SK-N-SH (cell line): ENCODE data around the gene EEF2. TPM values are rescaled to one million over a fixed set of nuclear protein-coding genes. Genes with fewer than 3 reads are reported as not detected.

Experiments
- CTCF ChIA-PET: fragments of 300-600, 350-600 bp; formaldehyde crosslinking; extraction: SDS; loops from one replicate; lab custom pipeline; 2021; lab: Yijun Ruan, JAX
- POLR2A ChIA-PET: fragments of 350-600 bp; sonication (Branson Sonifier 250); formaldehyde crosslinking; extraction: SDS; loops from one replicate; lab custom pipeline; 2020; ENCODE audit warnings: antibody characterized with exemption, inconsistent platforms; lab: Yijun Ruan, JAX
- DNase-seq: peaks from one replicate; pipeline ENCODE4 v3.0.0; 2012
- H2AFZ ChIP-seq: fragments of 200-600 bp; sonication (generic); 2 replicates; pipeline ENCODE4 v1.8.1; 2016; ENCODE audit warnings: antibody characterized with exemption, mild to moderate bottlenecking, low read depth
- H3F3A ChIP-seq: fragments of 200-600 bp; sonication (generic); replicated peaks from 2 replicates; pipeline ENCODE3; 2016; ENCODE audit warnings: antibody characterized with exemption, mild to moderate bottlenecking; ENCODE audit not compliant: insufficient read depth
- H3K27ac ChIP-seq, 2 experiments: fragments of 200-500 bp in 1 of 2; fragments of 200-600 bp in 1 of 2; sonication (Bioruptor generic) in 1 of 2; sonication (generic), shearing (Covaris generic) in 1 of 2; 2 replicates each; pipeline versions ENCODE4 v1.5.1 to v1.6.1; 2014 to 2016; ENCODE audit warnings: low read depth in 2 of 2, inconsistent platforms in 1 of 2, low read length in 1 of 2, mild to moderate bottlenecking in 1 of 2, mixed read lengths in 1 of 2
- H3K27me3 ChIP-seq: fragments of 200-600 bp; sonication (generic), shearing (Covaris generic); 2 replicates; pipeline ENCODE4 v1.6.1; 2016; ENCODE audit warnings: mixed run types; ENCODE audit not compliant: insufficient read depth
- H3K36me3 ChIP-seq, 2 experiments: fragments of 200-500 bp in 1 of 2; fragments of 200-600 bp in 1 of 2; sonication (Bioruptor generic) in 1 of 2; sonication (generic) in 1 of 2; replicated peaks in 1 of 2; 2 replicates each; pipeline versions ENCODE3 to v1.5.1; 2014 to 2016; ENCODE audit warnings: low read length in 1 of 2, mild to moderate bottlenecking in 1 of 2; ENCODE audit not compliant: insufficient read depth in 2 of 2, control insufficient read depth in 1 of 2
- H3K4me1 ChIP-seq, 2 experiments: fragments of 200-500 bp in 1 of 2; fragments of 200-600 bp in 1 of 2; sonication (Bioruptor generic) in 1 of 2; sonication (generic), shearing (Covaris generic) in 1 of 2; 2 replicates each; pipeline versions ENCODE4 v1.5.1 to v1.6.1; 2014 to 2016; ENCODE audit warnings: low read depth in 1 of 2, low read length in 1 of 2, mixed run types in 1 of 2; ENCODE audit not compliant: insufficient read depth in 2 of 2, control insufficient read depth in 1 of 2
- H3K4me2 ChIP-seq: fragments of 200-600 bp; sonication (generic), shearing (Covaris generic); 2 replicates; pipeline ENCODE4 v1.6.1; 2017; ENCODE audit warnings: mixed run types
- H3K4me3 ChIP-seq, 2 experiments: fragments of 200-500 bp in 1 of 2; fragments of 200-600 bp in 1 of 2; sonication (Bioruptor generic) in 1 of 2; sonication (generic), shearing (Covaris generic) in 1 of 2; 2 replicates each; pipeline versions ENCODE4 v1.5.1 to v1.8.1; 2014 to 2016; ENCODE audit warnings: low read depth in 2 of 2, inconsistent platforms in 1 of 2, low read length in 1 of 2, mild to moderate bottlenecking in 1 of 2, mixed read lengths in 1 of 2, moderate library complexity in 1 of 2
- H3K79me2 ChIP-seq: fragments of 200-600 bp; sonication (generic); 2 replicates; pipeline ENCODE4 v1.8.1; 2017; ENCODE audit warnings: mild to moderate bottlenecking; ENCODE audit not compliant: insufficient read depth
- H3K9ac ChIP-seq: fragments of 200-600 bp; sonication (generic); 2 replicates; pipeline ENCODE4 v1.6.1; 2017; ENCODE audit warnings: mixed run types
- H3K9me2 ChIP-seq: fragments of 200-600 bp; sonication (generic); 2 replicates; pipeline ENCODE4 v1.6.1; 2017; ENCODE audit warnings: mixed run types
- H3K9me3 ChIP-seq: fragments of 200-600 bp; sonication (generic); 2 replicates; pipeline ENCODE4 v1.6.1; 2017; ENCODE audit warnings: mixed run types, mild to moderate bottlenecking, moderate library complexity
- H4K20me1 ChIP-seq: fragments of 200-600 bp; sonication (generic); 2 replicates; pipeline ENCODE4 v1.6.1; 2017; ENCODE audit warnings: mild to moderate bottlenecking, mixed run types; ENCODE audit not compliant: insufficient read depth
- EP300 ChIP-seq, 2 experiments: IDR thresholded peaks; 2 replicates each; pipeline versions ENCODE4 v1.4.0 to v1.6.1; 2012; ENCODE audit warnings: borderline replicate concordance in 1 of 2, low read depth in 1 of 2, low read length in 1 of 2
- FOXM1 ChIP-seq: IDR thresholded peaks from 2 replicates; pipeline ENCODE4 v1.4.0; 2012; ENCODE audit warnings: low read depth, mild to moderate bottlenecking
- MXI1 ChIP-seq: IDR thresholded peaks from 2 replicates; pipeline ENCODE4 v1.6.1; 2012; ENCODE audit warnings: mild to moderate bottlenecking, low read depth, low read length, improper control_type of control experiment
- NFIC ChIP-seq: IDR thresholded peaks from 2 replicates; pipeline ENCODE4 v1.4.0; 2012; ENCODE audit warnings: borderline replicate concordance
- POLR2AphosphoS5 ChIP-seq: IDR thresholded peaks from 2 replicates; pipeline ENCODE4 v1.6.1; 2012; ENCODE audit warnings: low read depth, low read length
- RAD21 ChIP-seq: IDR thresholded peaks from 2 replicates; pipeline ENCODE4 v1.6.1; 2012; ENCODE audit warnings: mild to moderate bottlenecking, low read length
- RFX5 ChIP-seq: IDR thresholded peaks from 2 replicates; pipeline ENCODE4 v1.6.1; 2012; ENCODE audit warnings: mild to moderate bottlenecking, improper control_type of control experiment, low read length
- SIN3A ChIP-seq: IDR thresholded peaks from 2 replicates; pipeline ENCODE4 v1.6.1; 2012; ENCODE audit warnings: low read depth, mild to moderate bottlenecking, low read length, moderate library complexity, borderline replicate concordance
- SMC3 ChIP-seq: IDR thresholded peaks from 2 replicates; pipeline ENCODE4 v1.6.1; 2012; ENCODE audit warnings: low read depth, low read length, improper control_type of control experiment
- TCF12 ChIP-seq: IDR thresholded peaks from 2 replicates; pipeline ENCODE4 v1.4.0; 2012
- TEAD4 ChIP-seq: IDR thresholded peaks from 2 replicates; pipeline ENCODE4 v1.4.0; 2012; ENCODE audit warnings: mild to moderate bottlenecking, borderline replicate concordance; ENCODE audit not compliant: insufficient read depth
- YY1 ChIP-seq: IDR thresholded peaks from 2 replicates; pipeline ENCODE4 v1.4.0; 2012; ENCODE audit warnings: low read depth, mild to moderate bottlenecking
- WGBS: methylation state at CpG from one replicate; pipeline ENCODE4 v1.1.6; 2017; ENCODE audit warnings: low lambda C conversion rate; 5-methylcytosine and 5-hydroxymethylcytosine counted together
- polyA plus RNA-seq, 3 experiments: library from polyadenylated mRNA; depleted of rRNA; stranded (reverse); fragments of >200 nt; gene quantifications; 2 replicates each; pipeline ENCODE4 v1.2.3, GENCODE V29; 2012
- TF ChIP-seq, protein P1 (sequence below): fragments of 200-600 bp; sonication (generic); IDR thresholded peaks from 2 replicates; pipeline ENCODE4 v1.6.1; 2017; ENCODE audit warnings: antibody characterized with exemption, mild to moderate bottlenecking, moderate library complexity
- TF ChIP-seq, protein P2 (sequence below): fragments of 150-350 bp; IDR thresholded peaks from 2 replicates; pipeline ENCODE4 v1.6.1; 2016; ENCODE audit warnings: mild to moderate bottlenecking, low read depth, low read length
- TF ChIP-seq, protein P3 (sequence below): IDR thresholded peaks from 2 replicates; pipeline ENCODE4 v1.4.0; 2012; ENCODE audit warnings: low read depth
- TF ChIP-seq, protein P4 (sequence below): fragments of 150-350 bp; IDR thresholded peaks from 2 replicates; pipeline ENCODE4 v1.6.1; 2017; ENCODE audit warnings: antibody characterized with exemption, low read length, low read depth, borderline replicate concordance

Gene EEF2
- polyA plus RNA-seq, 1 of the 3 experiments (the other 2 are of a cell fraction): 1,553 TPM

DNA sequence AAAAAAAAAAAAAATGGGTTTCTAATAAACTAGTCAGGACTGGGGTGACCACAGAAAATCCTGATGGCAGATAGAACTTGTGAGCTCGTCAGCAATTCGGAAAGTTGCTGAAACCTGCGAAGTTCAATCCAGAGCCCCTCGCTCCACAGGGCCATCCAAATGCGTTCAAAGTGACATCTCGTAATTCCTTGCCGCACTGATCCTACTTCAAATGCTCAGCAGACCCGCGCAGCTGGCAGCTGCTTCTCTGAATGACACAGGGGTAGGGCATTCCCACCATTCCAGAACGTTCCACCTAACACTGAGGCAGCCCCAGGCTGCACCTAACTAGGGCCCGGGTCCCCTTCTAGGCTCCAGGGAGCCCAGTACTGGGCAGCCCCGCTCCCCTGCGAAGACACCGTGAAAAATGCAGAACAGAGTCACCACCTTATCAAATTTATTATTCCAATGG, 9.6 kb downstream of the EEF2 start:
- Histone ChIP-seq H3K79me2 (peaks cover 41% of the 10 kb centered on the region), H4K20me1 (peaks cover 75% of the 10 kb centered on the region)
- CTCF ChIA-PET: interaction anchor here (1.2 to 1.9 kb wide), 3 partner anchors 8 to 12 kb away, joined by 4 to 8 read pairs (median 5); partner anchors contain the start of gene EEF2

DNA sequence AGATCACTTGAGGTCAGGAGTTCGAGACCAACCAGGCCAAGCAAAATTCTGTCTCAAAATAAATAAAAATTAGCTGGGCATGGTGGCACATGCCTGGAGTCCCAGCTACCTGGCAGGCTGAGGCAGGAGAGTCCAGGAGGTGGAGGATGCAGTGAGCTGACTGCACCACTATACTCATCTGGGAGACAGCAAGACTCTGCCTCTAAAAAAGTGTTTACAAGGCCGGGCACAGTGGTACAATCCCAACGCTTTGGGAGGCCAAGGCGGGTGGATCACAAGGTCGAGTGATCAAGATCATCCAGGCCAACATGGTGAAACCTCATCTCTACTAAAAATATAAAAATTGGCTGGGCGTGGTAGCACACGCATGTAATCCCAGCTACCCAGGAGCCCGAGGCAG, 10.1 kb downstream of the EEF2 start:
- CTCF ChIA-PET: interaction anchor here (1.2 to 1.9 kb wide), 3 partner anchors 9 to 13 kb away, joined by 4 to 8 read pairs (median 5); partner anchors contain the start of gene EEF2
- peaks cover 0 to 4% of the 10 kb centered on the region in 2 experiments; a peak in 1 of 4 replicates for H3K4me1 ChIP-seq
- H3K9me3 ChIP-seq: no peaks in the 10 kb centered on the region
- H3K36me3 ChIP-seq: peaks cover 43 to 46% of the 10 kb centered on the region in 2 experiments
- H3K27ac ChIP-seq: no peak overlapping the region
- 88% methylated on average over 8 of the region's 8 CpGs for WGBS
- no peak overlapping the region for H3K4me2 ChIP-seq
- H3K79me2 ChIP-seq: peaks cover 41% of the 10 kb centered on the region
- DNase-seq: no peak
- H2AFZ ChIP-seq: no peak overlapping the region
- H3F3A ChIP-seq: peaks cover 52% of the 10 kb centered on the region
- no peak overlapping the region for H3K4me3 ChIP-seq
- no peaks in the 10 kb centered on the region for H3K27me3 ChIP-seq
- H4K20me1 ChIP-seq: peaks cover 71% of the 10 kb centered on the region
- POLR2A ChIA-PET: interaction anchor here (2.8 kb wide), 1 partner anchor 10 kb away, joined by 17 read pairs; the partner anchor contains the start of gene EEF2
- no peaks in the 10 kb centered on the region for H3K9me2 ChIP-seq
- TF ChIP-seq, protein P1, sequence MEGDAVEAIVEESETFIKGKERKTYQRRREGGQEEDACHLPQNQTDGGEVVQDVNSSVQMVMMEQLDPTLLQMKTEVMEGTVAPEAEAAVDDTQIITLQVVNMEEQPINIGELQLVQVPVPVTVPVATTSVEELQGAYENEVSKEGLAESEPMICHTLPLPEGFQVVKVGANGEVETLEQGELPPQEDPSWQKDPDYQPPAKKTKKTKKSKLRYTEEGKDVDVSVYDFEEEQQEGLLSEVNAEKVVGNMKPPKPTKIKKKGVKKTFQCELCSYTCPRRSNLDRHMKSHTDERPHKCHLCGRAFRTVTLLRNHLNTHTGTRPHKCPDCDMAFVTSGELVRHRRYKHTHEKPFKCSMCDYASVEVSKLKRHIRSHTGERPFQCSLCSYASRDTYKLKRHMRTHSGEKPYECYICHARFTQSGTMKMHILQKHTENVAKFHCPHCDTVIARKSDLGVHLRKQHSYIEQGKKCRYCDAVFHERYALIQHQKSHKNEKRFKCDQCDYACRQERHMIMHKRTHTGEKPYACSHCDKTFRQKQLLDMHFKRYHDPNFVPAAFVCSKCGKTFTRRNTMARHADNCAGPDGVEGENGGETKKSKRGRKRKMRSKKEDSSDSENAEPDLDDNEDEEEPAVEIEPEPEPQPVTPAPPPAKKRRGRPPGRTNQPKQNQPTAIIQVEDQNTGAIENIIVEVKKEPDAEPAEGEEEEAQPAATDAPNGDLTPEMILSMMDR: no peak
- no peak for TF ChIP-seq NFIC
- no peak for TF ChIP-seq MXI1
- TF ChIP-seq RAD21: no peak
- TF ChIP-seq YY1: no peak
- TF ChIP-seq RFX5: no peak
- no peak for TF ChIP-seq SMC3
- TF ChIP-seq, protein P2, sequence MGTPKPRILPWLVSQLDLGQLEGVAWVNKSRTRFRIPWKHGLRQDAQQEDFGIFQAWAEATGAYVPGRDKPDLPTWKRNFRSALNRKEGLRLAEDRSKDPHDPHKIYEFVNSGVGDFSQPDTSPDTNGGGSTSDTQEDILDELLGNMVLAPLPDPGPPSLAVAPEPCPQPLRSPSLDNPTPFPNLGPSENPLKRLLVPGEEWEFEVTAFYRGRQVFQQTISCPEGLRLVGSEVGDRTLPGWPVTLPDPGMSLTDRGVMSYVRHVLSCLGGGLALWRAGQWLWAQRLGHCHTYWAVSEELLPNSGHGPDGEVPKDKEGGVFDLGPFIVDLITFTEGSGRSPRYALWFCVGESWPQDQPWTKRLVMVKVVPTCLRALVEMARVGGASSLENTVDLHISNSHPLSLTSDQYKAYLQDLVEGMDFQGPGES: no peak
- TF ChIP-seq TEAD4: no peak
- TF ChIP-seq EP300 (IDR thresholded peaks at IDR 0.05; ENCODE audit: borderline replicate concordance in 1 of 2, low read depth in 1 of 2, low read length in 1 of 2): no peak
- TF ChIP-seq FOXM1: no peak
- TF ChIP-seq TCF12: no peak
- no peak overlapping the region for H3K9ac ChIP-seq

More for the DNA sequence above, 9.6 kb downstream of the EEF2 start:
- H3K4me2 ChIP-seq: no peak overlapping the region
- POLR2A ChIA-PET: interaction anchor here (2.8 kb wide), 1 partner anchor 9 kb away, joined by 17 read pairs; the partner anchor contains the start of gene EEF2
- H3K9me3 ChIP-seq: no peaks in the 10 kb centered on the region
- H3K9me2 ChIP-seq: no peaks in the 10 kb centered on the region
- peaks cover 0 to 2% of the 10 kb centered on the region in 2 experiments; a peak in 1 of 4 replicates for H3K4me1 ChIP-seq
- peaks cover 48 to 51% of the 10 kb centered on the region in 2 experiments for H3K36me3 ChIP-seq
- no peaks in the 10 kb centered on the region for H3K27me3 ChIP-seq
- DNase-seq: no peak
- H2AFZ ChIP-seq: no peak overlapping the region
- H3K27ac ChIP-seq: no peak overlapping the region
- peaks cover 57% of the 10 kb centered on the region for H3F3A ChIP-seq
- TF ChIP-seq TEAD4 (no peak), RAD21 (no peak), YY1 (no peak), POLR2AphosphoS5 (peak; percentile 53), SIN3A (no peak)
- TF ChIP-seq, protein P3, sequence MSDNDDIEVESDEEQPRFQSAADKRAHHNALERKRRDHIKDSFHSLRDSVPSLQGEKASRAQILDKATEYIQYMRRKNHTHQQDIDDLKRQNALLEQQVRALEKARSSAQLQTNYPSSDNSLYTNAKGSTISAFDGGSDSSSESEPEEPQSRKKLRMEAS: no peak
- TF ChIP-seq, protein P1: no peak
- TF ChIP-seq, protein P4, sequence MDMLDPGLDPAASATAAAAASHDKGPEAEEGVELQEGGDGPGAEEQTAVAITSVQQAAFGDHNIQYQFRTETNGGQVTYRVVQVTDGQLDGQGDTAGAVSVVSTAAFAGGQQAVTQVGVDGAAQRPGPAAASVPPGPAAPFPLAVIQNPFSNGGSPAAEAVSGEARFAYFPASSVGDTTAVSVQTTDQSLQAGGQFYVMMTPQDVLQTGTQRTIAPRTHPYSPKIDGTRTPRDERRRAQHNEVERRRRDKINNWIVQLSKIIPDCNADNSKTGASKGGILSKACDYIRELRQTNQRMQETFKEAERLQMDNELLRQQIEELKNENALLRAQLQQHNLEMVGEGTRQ: no peak
- no peak overlapping the region for H3K4me3 ChIP-seq
- 92% methylated on average over 13 of the region's 14 CpGs for WGBS
- no peak overlapping the region for H3K9ac ChIP-seq
